Endothelial cell of umbilical vein (primary cell): ENCODE data around the gene BCL2L2. TPM values are rescaled to one million over a fixed set of nuclear protein-coding genes. Genes with fewer than 3 reads are reported as not detected.

Experiments used
- BruUV-seq: library from RNA; stranded (reverse); fragments of 400-500 nt; replicated peaks from 2 replicates; lab custom pipeline; 2021; lab: Mats Ljungman, UMichigan
- CTCF ChIA-PET: fragments of 300-600, 350-600 bp; sonication (Branson Sonifier 250); formaldehyde crosslinking; loops from one replicate; lab custom pipeline; 2021; ENCODE audit warnings: antibody characterized with exemption, inconsistent platforms; lab: Charles Lee
- POLR2A ChIA-PET: fragments of 300-600, 350-600 bp; sonication (Branson Sonifier 250); formaldehyde crosslinking; loops from one replicate; lab custom pipeline; 2021; ENCODE audit warnings: antibody characterized with exemption, inconsistent platforms; lab: Charles Lee
- DNase-seq: peaks from one replicate; pipeline ENCODE4 v3.0.0-alpha.2; 2011; ENCODE audit warnings: low read depth, low spot score
- FAIRE-seq: peaks from 2 replicates; lab custom pipeline; 2011; peaks lifted over from hg19 to GRCh38; lab: Jason Lieb, UNC
- H2AFZ ChIP-seq: 2 replicates; pipeline ENCODE4 v1.6.0; 2012; ENCODE audit warnings: low read depth, low read length, control low read depth, inconsistent platforms
- H3K27ac ChIP-seq: 2 replicates; pipeline ENCODE4 v1.5.1; 2011; ENCODE audit warnings: low read depth, mild to moderate bottlenecking, control low read depth, low read length, moderate library complexity; ENCODE audit not compliant: insufficient read depth
- H3K27me3 ChIP-seq, 2 experiments: 2 replicates each; pipeline versions ENCODE4 v1.6.0 to v1.6.1; 2011; ENCODE audit warnings: low read length in 2 of 2, mixed read lengths in 1 of 2; ENCODE audit not compliant: control insufficient read depth in 2 of 2, insufficient read depth in 2 of 2
- H3K36me3 ChIP-seq, 2 experiments: 2 replicates in 1 of 2; 3 replicates in 1 of 2; pipeline ENCODE4 v1.5.1; 2011; ENCODE audit warnings: low read length in 2 of 2, mild to moderate bottlenecking in 1 of 2, moderate library complexity in 1 of 2; ENCODE audit not compliant: control insufficient read depth in 2 of 2, insufficient read depth in 2 of 2; ENCODE audit errors: extremely low read depth in 1 of 2
- H3K4me1 ChIP-seq: 3 replicates; pipeline ENCODE4 v1.5.1; 2011; ENCODE audit warnings: mild to moderate bottlenecking, low read length; ENCODE audit not compliant: control insufficient read depth, insufficient read depth; ENCODE audit errors: extremely low read depth
- H3K4me2 ChIP-seq: 2 replicates; pipeline ENCODE4 v1.6.1; 2011; ENCODE audit warnings: low read length, control low read depth, mixed read lengths; ENCODE audit not compliant: insufficient read depth
- H3K4me3 ChIP-seq, 3 experiments: fragments of 200-600 bp in 1 of 3; sonication (generic), shearing (Covaris generic) in 1 of 3; replicated peaks in 1 of 3; 2 replicates each; pipeline ENCODE4 v1.5.1; 2011 to 2016; ENCODE audit warnings: control low read depth in 3 of 3, low read length in 3 of 3, mild to moderate bottlenecking in 2 of 3, inconsistent platforms in 1 of 3, low read depth in 1 of 3, moderate library complexity in 1 of 3; ENCODE audit not compliant: insufficient read depth in 1 of 3
- H3K79me2 ChIP-seq: 2 replicates; pipeline ENCODE4 v1.6.0; 2012; ENCODE audit warnings: low read length, inconsistent platforms; ENCODE audit not compliant: control insufficient read depth, insufficient read depth
- H3K9ac ChIP-seq: replicated peaks from 2 replicates; pipeline ENCODE3; 2011; ENCODE audit warnings: low read length, control low read depth; ENCODE audit not compliant: insufficient read depth; ENCODE audit errors: extremely low read depth
- H3K9me1 ChIP-seq: replicated peaks from 3 replicates; pipeline ENCODE4 v1.6.0; 2011; ENCODE audit warnings: mild to moderate bottlenecking, low read length; ENCODE audit not compliant: control insufficient read depth, insufficient read depth; ENCODE audit errors: extremely low read depth
- H3K9me3 ChIP-seq: replicated peaks from 2 replicates; pipeline ENCODE4 v1.5.1; 2012; ENCODE audit warnings: low read length, inconsistent platforms; ENCODE audit not compliant: control insufficient read depth, insufficient read depth
- H4K20me1 ChIP-seq: replicated peaks from 2 replicates; pipeline ENCODE3; 2011; ENCODE audit warnings: mild to moderate bottlenecking, low read length; ENCODE audit not compliant: control insufficient read depth, insufficient read depth; ENCODE audit errors: extremely low read depth
- CTCF ChIP-seq, 2 donors: IDR thresholded peaks; 1 replicate in 1 of 2; 2 replicates in 1 of 2; pipeline ENCODE4 v1.5.1; 2011; ENCODE audit warnings: low read length in 2 of 2, mild to moderate bottlenecking in 2 of 2, moderate library complexity in 2 of 2, control low read depth in 1 of 2, inconsistent platforms in 1 of 2, low read depth in 1 of 2; ENCODE audit not compliant: insufficient read depth in 1 of 2; ENCODE audit errors: extremely low read depth in 1 of 2
- EZH2 ChIP-seq: IDR thresholded peaks from 2 replicates; pipeline ENCODE4 v1.6.1; 2012; ENCODE audit warnings: borderline replicate concordance, low read depth, mild to moderate bottlenecking, moderate library complexity, low read length, inconsistent platforms; ENCODE audit not compliant: severe bottlenecking
- FOS ChIP-seq: IDR thresholded peaks from 2 replicates; pipeline ENCODE4 v1.6.1; 2011; ENCODE audit warnings: mild to moderate bottlenecking, low read length, moderate library complexity, borderline replicate concordance; ENCODE audit not compliant: insufficient read depth
- GATA2 ChIP-seq: IDR thresholded peaks from 2 replicates; pipeline ENCODE4 v1.7.0; 2011; ENCODE audit warnings: low read depth, mild to moderate bottlenecking, moderate library complexity, mixed read lengths, low read length; ENCODE audit not compliant: insufficient read length, insufficient read depth
- JUN ChIP-seq: IDR thresholded peaks from 2 replicates; pipeline ENCODE4 v1.6.1; 2011; ENCODE audit warnings: borderline replicate concordance, low read depth; ENCODE audit not compliant: insufficient read length, insufficient read depth
- MAX ChIP-seq: IDR thresholded peaks from 2 replicates; pipeline ENCODE4 v1.6.1; 2011; ENCODE audit not compliant: insufficient read depth, insufficient read length
- MYC ChIP-seq: IDR thresholded peaks from one replicate; pipeline ENCODE4 v1.6.1; 2011; ENCODE audit warnings: mild to moderate bottlenecking, low read depth, low read length
- POLR2A ChIP-seq: IDR thresholded peaks from 2 replicates; pipeline ENCODE4 v1.6.1; 2012; ENCODE audit warnings: low read depth, mild to moderate bottlenecking, control low read depth, low read length
- POLR2AphosphoS5 ChIP-seq: IDR thresholded peaks from 2 replicates; pipeline ENCODE4 v1.6.1; 2012; ENCODE audit warnings: low read depth, mild to moderate bottlenecking, control low read depth, low read length, moderate library complexity; ENCODE audit not compliant: insufficient read depth
- dilution Hi-C: fragments of 300-500 bp; cut with MboI; formaldehyde crosslinking; loops from one replicate; pipeline ENCODE4 v1.15.0; 2019; ENCODE audit warnings: low sequenced_read_pairs; ENCODE audit not compliant: extremely low pct_ligation_motif_present
- intact Hi-C: fragments of 100-400 bp; cut with micrococcal nuclease; formaldehyde crosslinking; loops from one replicate; pipeline ENCODE4 v1.10.0; 2022
- polyA plus RNA-seq, 4 experiments: library from polyadenylated mRNA; depleted of rRNA in 3 of 4; stranded (reverse) in 3 of 4; unstranded in 1 of 4; fragments of >200 nt; gene quantifications; 2 replicates each; pipeline versions ENCODE4 v1.2.1 to v1.2.3, GENCODE V29; 2011 to 2012; ENCODE audit warnings: missing spikeins in 1 of 4
- total RNA-seq: library from RNA; stranded (reverse); gene quantifications from 2 replicates; pipeline ENCODE4 v1.2.3, GENCODE V29; 2021

The BCL2L2 gene
- total and polyA plus RNA-seq, 2 donors (not counting 3 experiments of a cell fraction or from before 2014, with no cell fraction given) = 19.9 to 24.3 TPM

GRCh38 chr14:23323838-23324454 lies 17.3 kb downstream of the BCL2L2 start:
- Histone ChIP-seq H2AFZ (no peak overlapping the region), H3K79me2 (peaks cover 25% of the 10 kb centered on the region), H3K27me3 (no peaks in the 10 kb centered on the region), H3K9me3 (no peaks in the 10 kb centered on the region), H3K36me3 (peaks cover 12 to 15% of the 10 kb centered on the region in 2 experiments), H3K9ac (no peak overlapping the region), H3K4me1 (peaks cover 16% of the 10 kb centered on the region), H3K4me3 (no peak overlapping the region), H4K20me1 (no peaks in the 10 kb centered on the region), H3K9me1 (no peaks in the 10 kb centered on the region), H3K4me2 (no peak overlapping the region), H3K27ac (no peak overlapping the region)
- dilution Hi-C loops = no loop called here
- FAIRE-seq (no peak), DNase-seq (no peak)
- ChIA-PET POLR2A (interaction anchor here (0.7 kb wide), 1 partner anchor 17 kb away, joined by 6 read pairs; the partner anchor contains the start of gene BCL2L2), CTCF (interaction anchor here (5.0 kb wide), 1 partner anchor 57 kb away, joined by 48 read pairs; no protein-coding TSS in a partner anchor)
- no TSS peak for BruUV-seq
- intact Hi-C loops = no loop called here
- TF ChIP-seq FOS (no peak), EZH2 (no peak), POLR2AphosphoS5 (no peak), GATA2 (no peak), JUN (no peak), MYC (no peak), POLR2A (no peak), CTCF (IDR thresholded peaks at IDR 0.05; ENCODE audit: extremely low read depth in 1 of 2, insufficient read depth in 1 of 2, low read depth in 1 of 2, low read length in 2 of 2) (no peak), MAX (no peak)
